Left ventricle myocardium inferior (tissue), 1 donor: ENCODE results near the gene MAN1C1. TPM values are rescaled to one million over a fixed set of nuclear protein-coding genes. Genes with fewer than 3 reads are reported as not detected.
"Not testable (repeated sequence)": the region's sequence is repeated elsewhere in the genome, so short reads cannot be mapped to it uniquely, and the experiment has no call there.

Experiments
- DNase-seq: peaks from one replicate; pipeline ENCODE4 v3.0.0-alpha.2; 2020
- H3K27ac ChIP-seq: fragments of 200-600 bp; replicated peaks from 2 replicates; pipeline ENCODE4 v1.8.0; 2021
- H3K27me3 ChIP-seq: fragments of 200-600 bp; 2 replicates; pipeline ENCODE4 v1.8.0; 2021; ENCODE audit warnings: low read depth
- H3K36me3 ChIP-seq: fragments of 200-600 bp; 2 replicates; pipeline ENCODE4 v1.8.0; 2021
- H3K4me1 ChIP-seq: fragments of 200-600 bp; 2 replicates; pipeline ENCODE4 v1.8.0; 2021
- H3K4me3 ChIP-seq: fragments of 200-600 bp; 2 replicates; pipeline ENCODE4 v1.8.0; 2021; ENCODE audit warnings: mild to moderate bottlenecking, moderate library complexity
- H3K9me3 ChIP-seq: fragments of 200-600 bp; replicated peaks from 2 replicates; pipeline ENCODE4 v1.8.0; 2021
- CTCF ChIP-seq: fragments of 200-600 bp; IDR thresholded peaks from 2 replicates; pipeline ENCODE4 v1.8.0; 2021; ENCODE audit warnings: antibody characterized with exemption, mild to moderate bottlenecking, borderline replicate concordance
- intact Hi-C: fragments of 100-400 bp; cut with micrococcal nuclease; formaldehyde crosslinking; loops from one replicate; pipeline ENCODE4 v1.11.0; 2022
- total RNA-seq: library from RNA; stranded (reverse); fragmentation: NEBNext Ultra II Directional; extraction: Animal tissue kit (Norgen Biotek cat#: 25700); gene quantifications from one replicate; pipeline ENCODE4 v1.2.1, GENCODE V29; 2021
- donor health status: DM: no; HTN: yes; CAD: no; lungs with severe emphysema.

MAN1C1 gene
- total RNA-seq, 1 donor from 2014 or later: 18.0 TPM

DNA sequence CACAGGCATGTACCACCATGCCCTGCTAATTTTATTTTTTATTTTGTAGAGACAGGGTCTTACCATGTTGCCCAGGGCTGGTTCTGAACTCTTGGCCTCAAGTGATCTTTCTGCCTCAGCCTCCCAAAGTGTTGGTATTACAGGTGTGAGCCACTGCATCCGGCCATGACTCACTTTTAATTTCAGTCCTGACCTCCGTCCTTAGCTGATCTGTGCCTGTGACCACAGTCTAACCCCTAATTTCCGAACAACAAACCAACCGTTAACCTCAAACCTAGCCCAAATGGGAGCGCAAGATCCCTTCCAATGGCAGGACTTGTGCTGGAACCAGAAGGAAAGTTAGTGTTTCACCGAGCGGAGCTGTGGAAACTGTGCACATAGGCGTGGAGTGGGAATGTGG lies 29.3 kb upstream of the MAN1C1 start:
- DNase-seq: no peak
- TF ChIP-seq CTCF: no peak
- no peaks in the 10 kb centered on the region for H3K9me3 ChIP-seq
- no peaks in the 10 kb centered on the region for H3K36me3 ChIP-seq
- peaks cover 11% of the 10 kb centered on the region for H3K4me1 ChIP-seq
- H3K4me3 ChIP-seq: no peak overlapping the region
- intact Hi-C loops: no loop called here
- H3K27me3 ChIP-seq: no peaks in the 10 kb centered on the region
- no peak overlapping the region for H3K27ac ChIP-seq

DNA sequence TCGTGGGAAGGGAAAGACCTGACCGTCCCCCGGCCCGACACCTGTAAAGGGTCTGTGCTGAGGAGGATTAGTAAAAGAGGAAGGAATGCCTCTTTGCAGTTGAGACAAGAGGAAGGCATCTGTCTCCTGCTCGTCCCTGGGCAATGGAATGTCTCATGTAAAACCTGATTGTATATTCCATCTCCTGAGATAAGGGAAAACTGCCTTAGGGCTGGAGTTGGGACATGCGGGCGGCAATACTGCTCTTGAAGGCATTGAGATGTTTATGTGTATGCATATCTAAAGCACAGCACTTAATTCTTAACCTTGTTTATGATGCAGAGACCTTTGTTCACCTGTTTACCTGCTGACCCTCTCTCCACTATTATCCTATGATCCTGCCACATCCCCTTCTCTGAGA lies 28.4 kb upstream of the MAN1C1 start:
- H3K36me3 ChIP-seq, H3K27ac ChIP-seq, DNase-seq, H3K27me3 ChIP-seq, intact Hi-C loops, H3K9me3 ChIP-seq, H3K4me3 ChIP-seq: not testable (repeated sequence)
- H3K4me1 ChIP-seq: peaks cover 11% of the 10 kb centered on the region

DNA sequence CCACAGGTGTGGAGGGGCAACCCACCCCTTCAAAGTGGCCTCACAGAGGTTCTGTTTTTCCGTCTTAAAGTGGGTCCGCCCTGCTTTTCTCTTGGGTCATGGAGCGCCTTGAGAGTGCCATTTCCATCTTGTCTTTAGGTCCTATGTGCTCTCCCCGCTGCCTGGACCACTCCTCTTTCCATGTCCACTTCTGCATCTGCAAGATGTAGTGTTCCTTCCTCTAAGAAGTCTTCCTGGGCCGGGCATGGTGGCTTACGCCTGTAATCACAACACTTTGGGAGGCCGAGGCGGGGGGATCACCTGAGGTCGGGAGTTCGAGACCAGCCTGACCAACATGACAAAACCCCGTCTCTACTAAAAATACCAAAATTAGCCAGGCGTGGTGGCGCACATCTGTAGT lies 27.8 kb upstream of the MAN1C1 start:
- H3K9me3 ChIP-seq, DNase-seq, H3K36me3 ChIP-seq, H3K27ac ChIP-seq, intact Hi-C loops, H3K27me3 ChIP-seq, H3K4me3 ChIP-seq: not testable (repeated sequence)
- H3K4me1 ChIP-seq: peaks cover 11% of the 10 kb centered on the region

DNA sequence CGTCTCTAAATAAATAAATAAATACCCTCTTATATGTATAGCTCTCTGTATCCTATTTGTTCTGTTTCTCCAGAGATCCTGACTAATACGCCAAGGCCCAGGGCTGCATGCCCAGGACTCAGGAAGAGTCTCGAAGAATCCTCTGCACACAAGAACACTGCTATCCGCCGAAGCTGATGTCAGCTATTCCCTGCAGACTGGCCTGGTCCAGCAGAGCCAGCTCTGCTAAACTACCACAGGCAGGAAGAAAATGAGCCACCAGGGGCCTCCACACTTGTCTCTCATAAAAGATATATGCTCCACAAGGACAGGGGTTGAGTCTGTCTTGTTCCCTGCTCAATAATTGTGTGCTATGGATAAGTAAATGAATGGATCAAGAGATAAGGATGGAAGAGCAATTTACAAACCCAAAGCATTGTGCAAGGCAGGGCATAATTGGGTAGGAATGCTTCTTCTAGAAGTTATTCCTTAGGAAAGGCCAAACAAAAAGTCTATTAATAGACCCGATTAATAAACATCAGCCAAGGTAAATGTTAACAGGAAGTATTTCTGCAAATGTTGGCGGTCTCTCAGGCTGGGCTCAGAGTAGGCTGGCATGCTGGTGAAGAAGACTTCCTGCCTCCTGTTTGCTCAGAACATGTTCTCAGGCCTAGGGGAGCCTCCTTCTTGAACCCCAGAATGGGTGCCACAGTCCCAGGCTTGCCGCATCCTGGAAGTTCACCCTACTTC lies 26.3 kb upstream of the MAN1C1 start:
- no peaks in the 10 kb centered on the region for H3K36me3 ChIP-seq
- H3K9me3 ChIP-seq: no peaks in the 10 kb centered on the region
- H3K4me1 ChIP-seq: peaks cover 11% of the 10 kb centered on the region
- DNase-seq: peak; percentile 49
- H3K4me3 ChIP-seq: no peak overlapping the region
- peak; percentile 47 for TF ChIP-seq CTCF
- peak overlapping the region; percentile 16 for H3K27ac ChIP-seq
- H3K27me3 ChIP-seq: no peaks in the 10 kb centered on the region
- intact Hi-C loops: no loop called here

DNA sequence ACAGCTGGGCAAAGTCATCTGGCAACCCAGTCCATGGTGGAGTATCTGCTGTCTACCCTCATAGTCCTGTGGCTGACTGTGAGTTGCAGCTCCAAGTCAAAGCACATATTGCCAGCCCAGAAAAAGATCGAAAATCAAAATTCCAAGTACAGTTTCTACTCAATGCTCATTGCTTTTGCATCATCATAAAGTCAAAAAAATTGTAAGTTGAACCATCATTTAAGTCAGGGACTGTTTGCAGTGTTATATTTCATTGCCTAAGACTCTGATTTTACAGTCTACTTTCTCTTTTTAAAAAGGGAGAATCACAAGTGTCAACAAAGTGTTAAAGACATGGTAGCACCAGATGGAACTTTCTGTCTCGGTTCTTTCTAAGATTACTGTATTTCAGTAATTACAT lies 22.7 kb upstream of the MAN1C1 start:
- H3K9me3 ChIP-seq: peaks cover 4% of the 10 kb centered on the region
- no peak for DNase-seq
- H3K27me3 ChIP-seq: no peaks in the 10 kb centered on the region
- TF ChIP-seq CTCF: no peak
- peaks cover 11% of the 10 kb centered on the region for H3K4me1 ChIP-seq
- intact Hi-C loops: no loop called here
- H3K4me3 ChIP-seq: no peak overlapping the region
- no peaks in the 10 kb centered on the region for H3K36me3 ChIP-seq
- H3K27ac ChIP-seq: no peak overlapping the region

DNA sequence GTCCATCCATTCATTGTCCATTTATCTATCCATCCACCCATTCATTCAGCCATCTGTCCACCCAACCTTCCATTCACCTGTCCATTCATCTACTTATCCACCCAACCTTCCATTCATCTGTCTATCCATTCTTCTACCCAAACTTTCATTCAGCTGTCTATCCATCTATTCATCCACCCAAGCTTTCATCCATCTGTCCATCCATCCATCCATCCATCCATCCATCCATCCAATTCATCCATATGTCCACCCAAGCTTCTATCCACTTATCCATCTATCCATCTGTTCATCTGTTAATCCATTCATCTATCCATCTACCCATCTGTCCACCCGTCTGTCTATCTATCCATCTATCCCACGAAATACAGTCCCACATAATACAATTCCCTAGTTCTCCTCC lies 21.6 kb upstream of the MAN1C1 start:
- no peak for DNase-seq
- intact Hi-C loops: no loop called here
- H3K27me3 ChIP-seq: no peaks in the 10 kb centered on the region
- no peak for TF ChIP-seq CTCF
- H3K9me3 ChIP-seq: peaks cover 8% of the 10 kb centered on the region
- H3K27ac ChIP-seq: no peak overlapping the region
- peaks cover 7% of the 10 kb centered on the region for H3K4me1 ChIP-seq
- H3K4me3 ChIP-seq: no peak overlapping the region
- no peaks in the 10 kb centered on the region for H3K36me3 ChIP-seq

DNA sequence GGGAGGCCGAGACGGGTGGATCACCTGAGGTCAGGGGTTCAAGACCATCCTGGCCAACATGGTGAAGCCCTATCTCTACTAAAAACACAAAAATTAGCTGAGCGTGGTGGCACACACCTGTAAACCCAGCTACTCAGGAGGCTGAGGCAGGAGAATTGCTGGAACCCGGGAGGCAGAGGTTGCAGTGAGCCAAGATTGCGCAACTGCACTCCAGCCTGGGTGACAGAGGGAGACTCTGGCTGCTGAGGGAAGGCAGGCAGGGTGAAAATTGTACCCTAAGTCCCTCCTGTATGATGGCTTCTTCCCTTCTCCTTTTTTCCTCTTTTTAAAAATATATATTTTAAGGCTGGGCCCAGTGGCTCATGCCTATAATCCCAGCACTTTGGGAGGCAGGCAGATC lies 19.9 kb upstream of the MAN1C1 start:
- H3K9me3 ChIP-seq, H3K36me3 ChIP-seq, H3K4me1 ChIP-seq, H3K27ac ChIP-seq, H3K27me3 ChIP-seq, H3K4me3 ChIP-seq, intact Hi-C loops, DNase-seq: not testable (repeated sequence)
